Prostate gland (tissue), 2 donors: ENCODE data around the gene CLN3. TPM values are rescaled to one million over a fixed set of nuclear protein-coding genes. Genes with fewer than 3 reads are reported as not detected.

Experiments used
- DNase-seq: peaks from one replicate; pipeline ENCODE4 v3.0.0-alpha.2; 2019; ENCODE audit warnings: low spot score
- H3K27ac ChIP-seq, 2 donors: fragments of 200-600 bp; sonication (generic); 2 replicates each; pipeline ENCODE4 v1.5.1; 2017 to 2019
- H3K27me3 ChIP-seq: fragments of 200-600 bp; sonication (generic); replicated peaks from 2 replicates; pipeline ENCODE4 v1.5.1; 2019; ENCODE audit not compliant: insufficient read depth
- H3K36me3 ChIP-seq, 2 donors: fragments of 200-600 bp; sonication (generic); 1 replicate in 1 of 2; 2 replicates in 1 of 2; pipeline versions ENCODE4 v1.5.1 to v1.8.1; 2017 to 2019
- H3K4me1 ChIP-seq: fragments of 200-600 bp; sonication (generic); replicated peaks from 2 replicates; pipeline ENCODE4 v1.5.1; 2019
- H3K4me3 ChIP-seq, 2 donors: fragments of 200-600 bp; sonication (generic); 2 replicates each; pipeline ENCODE4 v1.5.1; 2017 to 2019
- H3K9me3 ChIP-seq: fragments of 200-600 bp; sonication (generic); 2 replicates; pipeline ENCODE4 v1.5.1; 2017
- CTCF ChIP-seq, 4 experiments: fragments of 200-600 bp in 2 of 4; fragments of 450-650 bp in 2 of 4; sonication (generic) in 2 of 4; IDR thresholded peaks; 1 replicate in 3 of 4; 2 replicates in 1 of 4; pipeline ENCODE4 v1.5.1; 2016 to 2019; ENCODE audit warnings: antibody characterized with exemption in 4 of 4, mild to moderate bottlenecking in 2 of 4, moderate library complexity in 2 of 4
- POLR2A ChIP-seq: fragments of 450-650 bp; IDR thresholded peaks from one replicate; pipeline ENCODE4 v1.6.1; 2016; ENCODE audit warnings: antibody characterized with exemption, mild to moderate bottlenecking
- POLR2AphosphoS5 ChIP-seq: sonication (generic); formaldehyde crosslinking; IDR thresholded peaks from one replicate; pipeline ENCODE4 v1.6.1; 2017; ENCODE audit warnings: antibody characterized with exemption
- WGBS: methylation state at CpG from one replicate; pipeline ENCODE4 v1.1.5; 2018; 5-methylcytosine and 5-hydroxymethylcytosine counted together
- intact Hi-C: fragments of 100-400 bp; cut with DNase I; formaldehyde crosslinking; loops from one replicate; pipeline ENCODE4 v1.14.2; 2022
- total RNA-seq, 2 donors: library from RNA; depleted of rRNA; stranded (reverse); fragments of >200 nt; gene quantifications; one replicate each; pipeline ENCODE4 v1.1.0, GENCODE V29; 2016

The CLN3 gene
- total RNA-seq, 2 donors from 2014 or later, result 30.6 to 47.3 TPM

GRCh38 chr16:28499854-28500253 lies 8.0 kb upstream of the CLN3 start:
- TF ChIP-seq CTCF (IDR thresholded peaks at IDR 0.05) (no peak), POLR2A (no peak), POLR2AphosphoS5 (no peak)
- Histone ChIP-seq H3K4me1 (no peaks in the 10 kb centered on the region), H3K36me3 (no peaks in the 10 kb centered on the region), H3K4me3 (no peak overlapping the region), H3K27ac (no peak overlapping the region), H3K9me3 (no peaks in the 10 kb centered on the region), H3K27me3 (no peaks in the 10 kb centered on the region)
- intact Hi-C loops, result loop anchor here (10.0 kb wide), 1 partner anchor 115 kb away; the partner anchor contains the start of gene SULT1A1
- WGBS, result 72% methylated on average over 10 of the region's 10 CpGs
- no peak for DNase-seq

- no peaks in the 10 kb centered on the region for H3K36me3 ChIP-seq
- no peak for TF ChIP-seq CTCF (IDR thresholded peaks at IDR 0.05)
- no peak for TF ChIP-seq POLR2A
- TF ChIP-seq POLR2AphosphoS5, result no peak
- no peak overlapping the region for H3K4me3 ChIP-seq
- 90% methylated on average over 15 of the region's 15 CpGs for WGBS
- no peak for DNase-seq
- no peaks in the 10 kb centered on the region for H3K9me3 ChIP-seq
- intact Hi-C loops, result loop anchor here (10.0 kb wide), 1 partner anchor 116 kb away; the partner anchor contains the start of gene SULT1A1
- H3K27me3 ChIP-seq, result no peaks in the 10 kb centered on the region
- no peaks in the 10 kb centered on the region for H3K4me1 ChIP-seq
- H3K27ac ChIP-seq, result no peak overlapping the region
Measured at GRCh38 chr16:28498666-28499381, 7.0 kb upstream of the CLN3 start.

- no peak for DNase-seq
- Histone ChIP-seq H3K4me3 (no peak overlapping the region), H3K4me1 (no peaks in the 10 kb centered on the region), H3K9me3 (no peaks in the 10 kb centered on the region), H3K27ac (no peak overlapping the region), H3K27me3 (no peaks in the 10 kb centered on the region), H3K36me3 (no peaks in the 10 kb centered on the region)
- 78% methylated on average over 24 of the region's 33 CpGs for WGBS
- TF ChIP-seq POLR2AphosphoS5 (no peak), POLR2A (no peak), CTCF (IDR thresholded peaks at IDR 0.05) (no peak)
- intact Hi-C loops, result loop anchor here (10.0 kb wide), 1 partner anchor 117 kb away; the partner anchor contains the start of gene SULT1A1
Measured at GRCh38 chr16:28497861-28498599, 6.2 kb upstream of the CLN3 start.

- Histone ChIP-seq H3K27ac (no peak overlapping the region), H3K27me3 (no peaks in the 10 kb centered on the region), H3K9me3 (no peaks in the 10 kb centered on the region), H3K36me3 (no peaks in the 10 kb centered on the region), H3K4me1 (no peaks in the 10 kb centered on the region), H3K4me3 (no peak overlapping the region)
- no peak for TF ChIP-seq POLR2A
- TF ChIP-seq POLR2AphosphoS5, result no peak
- TF ChIP-seq CTCF (IDR thresholded peaks at IDR 0.05), result no peak
- 93% methylated on average over 9 of the region's 9 CpGs for WGBS
- no peak for DNase-seq
- intact Hi-C loops, result loop anchor here (10.0 kb wide), 1 partner anchor 117 kb away; the partner anchor contains the start of gene SULT1A1
Measured at GRCh38 chr16:28497386-28497785, 5.5 kb upstream of the CLN3 start.
